Kidney (tissue), 14 donors: ENCODE results near the gene GPC2. TPM values are rescaled to one million over a fixed set of nuclear protein-coding genes. Genes with fewer than 3 reads are reported as not detected.

ENCODE experiments used
- DNase-seq, 5 donors: peaks; one replicate each; pipeline ENCODE4 v3.0.0-alpha.2; 2013 to 2020
- FAIRE-seq: peaks from 2 replicates; lab custom pipeline; 2012; peaks lifted over from hg19 to GRCh38; lab: Jason Lieb, UNC
- H3K27ac ChIP-seq, 2 donors: one replicate each; pipeline ENCODE4 v1.7.0; 2013; ENCODE audit warnings: low read depth in 2 of 2, low read length in 2 of 2, inconsistent platforms in 1 of 2
- H3K27me3 ChIP-seq: one replicate; pipeline ENCODE4 v1.7.1; 2013; ENCODE audit warnings: low read length, inconsistent platforms; ENCODE audit not compliant: control insufficient read depth, insufficient read depth
- H3K36me3 ChIP-seq, 3 donors: one replicate each; pipeline versions ENCODE4 v1.7.0 to v1.7.1; 2013; ENCODE audit warnings: low read length in 3 of 3, control low read depth in 1 of 3, inconsistent platforms in 1 of 3; ENCODE audit not compliant: insufficient read depth in 3 of 3, control insufficient read depth in 2 of 3
- H3K4me1 ChIP-seq, 3 donors: one replicate each; pipeline versions ENCODE4 v1.7.0 to v1.7.1; 2013; ENCODE audit warnings: low read length in 3 of 3, inconsistent platforms in 1 of 3, low read depth in 1 of 3; ENCODE audit not compliant: control insufficient read depth in 2 of 3, insufficient read depth in 2 of 3
- H3K4me3 ChIP-seq, 3 donors: one replicate each; pipeline versions ENCODE4 v1.7.0 to v1.8.1; 2013; ENCODE audit warnings: low read length in 3 of 3, control low read depth in 1 of 3, inconsistent platforms in 1 of 3
- H3K9ac ChIP-seq, 3 donors: one replicate each; pipeline versions ENCODE4 v1.7.0 to v1.7.1; 2013; ENCODE audit warnings: low read length in 3 of 3, control low read depth in 1 of 3, inconsistent platforms in 1 of 3
- H3K9me3 ChIP-seq, 3 donors: one replicate each; pipeline versions ENCODE4 v1.7.0 to v1.7.1; 2013; ENCODE audit warnings: low read length in 3 of 3, control low read depth in 1 of 3, inconsistent platforms in 1 of 3; ENCODE audit not compliant: control insufficient read depth in 2 of 3, insufficient read depth in 1 of 3
- intact Hi-C: fragments of 100-400 bp; cut with DNase I; formaldehyde crosslinking; loops from one replicate; pipeline ENCODE4 v1.11.1; 2022
- polyA plus RNA-seq: library from polyadenylated mRNA; stranded (reverse); fragments of 350-450 nt; fragmentation: Illumina TruSeq; extraction: RNeasy Lipid Tissue Mini Kit (QIAGEN cat#74804); gene quantifications from one replicate; pipeline ENCODE4 v1.2.3, GENCODE V29; 2014; ENCODE audit warnings: low read depth, low replicate concordance; ENCODE audit not compliant: insufficient read depth
- total RNA-seq: library from RNA; stranded (reverse); fragmentation: NEBNext Ultra II Directional; extraction: Animal tissue kit (Norgen Biotek cat#: 25700); gene quantifications from one replicate; pipeline ENCODE4 v1.2.1, GENCODE V29; 2021
- TF ChIP-seq, protein P1 (sequence below): IDR thresholded peaks from 3 replicates; pipeline ENCODE4 v1.5.1; 2012; ENCODE audit warnings: mild to moderate bottlenecking, moderate library complexity, borderline replicate concordance; ENCODE audit not compliant: insufficient read depth; ENCODE audit errors: extremely low read depth
- donor health status: control.
- donor health status: control.
- donor health status: control.
- donor health status: control.
- donor health status: control.
- donor health status: DM: yes; HTN: yes; CAD: no.
- donor health status: Normal renal cell carcinoma (clear cell type).

The GPC2 gene
- total and polyA plus RNA-seq, 2 donors from 2014 or later = 0.73 to 1.8 TPM

GRCh38 chr7:100156331-100157068, 20.7 kb downstream of the GPC2 start:
- TF ChIP-seq, protein P1, sequence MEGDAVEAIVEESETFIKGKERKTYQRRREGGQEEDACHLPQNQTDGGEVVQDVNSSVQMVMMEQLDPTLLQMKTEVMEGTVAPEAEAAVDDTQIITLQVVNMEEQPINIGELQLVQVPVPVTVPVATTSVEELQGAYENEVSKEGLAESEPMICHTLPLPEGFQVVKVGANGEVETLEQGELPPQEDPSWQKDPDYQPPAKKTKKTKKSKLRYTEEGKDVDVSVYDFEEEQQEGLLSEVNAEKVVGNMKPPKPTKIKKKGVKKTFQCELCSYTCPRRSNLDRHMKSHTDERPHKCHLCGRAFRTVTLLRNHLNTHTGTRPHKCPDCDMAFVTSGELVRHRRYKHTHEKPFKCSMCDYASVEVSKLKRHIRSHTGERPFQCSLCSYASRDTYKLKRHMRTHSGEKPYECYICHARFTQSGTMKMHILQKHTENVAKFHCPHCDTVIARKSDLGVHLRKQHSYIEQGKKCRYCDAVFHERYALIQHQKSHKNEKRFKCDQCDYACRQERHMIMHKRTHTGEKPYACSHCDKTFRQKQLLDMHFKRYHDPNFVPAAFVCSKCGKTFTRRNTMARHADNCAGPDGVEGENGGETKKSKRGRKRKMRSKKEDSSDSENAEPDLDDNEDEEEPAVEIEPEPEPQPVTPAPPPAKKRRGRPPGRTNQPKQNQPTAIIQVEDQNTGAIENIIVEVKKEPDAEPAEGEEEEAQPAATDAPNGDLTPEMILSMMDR = no peak
- Histone ChIP-seq H3K27ac (no peak overlapping the region), H3K36me3 (peaks cover 2 to 18% (median 3%) of the 10 kb centered on the region in 3 donors), H3K4me1 (peaks cover 0 to 8% (median 4%) of the 10 kb centered on the region in 3 donors), H3K27me3 (no peaks in the 10 kb centered on the region), H3K4me3 (no peak overlapping the region), H3K9me3 (no peaks in the 10 kb centered on the region), H3K9ac (peak overlapping the region in 1 of 3 donors; percentile 12)
- intact Hi-C loops = no loop called here
- FAIRE-seq = no peak
- peak in 1 of 5 donors; percentile 44 for DNase-seq

DNA sequence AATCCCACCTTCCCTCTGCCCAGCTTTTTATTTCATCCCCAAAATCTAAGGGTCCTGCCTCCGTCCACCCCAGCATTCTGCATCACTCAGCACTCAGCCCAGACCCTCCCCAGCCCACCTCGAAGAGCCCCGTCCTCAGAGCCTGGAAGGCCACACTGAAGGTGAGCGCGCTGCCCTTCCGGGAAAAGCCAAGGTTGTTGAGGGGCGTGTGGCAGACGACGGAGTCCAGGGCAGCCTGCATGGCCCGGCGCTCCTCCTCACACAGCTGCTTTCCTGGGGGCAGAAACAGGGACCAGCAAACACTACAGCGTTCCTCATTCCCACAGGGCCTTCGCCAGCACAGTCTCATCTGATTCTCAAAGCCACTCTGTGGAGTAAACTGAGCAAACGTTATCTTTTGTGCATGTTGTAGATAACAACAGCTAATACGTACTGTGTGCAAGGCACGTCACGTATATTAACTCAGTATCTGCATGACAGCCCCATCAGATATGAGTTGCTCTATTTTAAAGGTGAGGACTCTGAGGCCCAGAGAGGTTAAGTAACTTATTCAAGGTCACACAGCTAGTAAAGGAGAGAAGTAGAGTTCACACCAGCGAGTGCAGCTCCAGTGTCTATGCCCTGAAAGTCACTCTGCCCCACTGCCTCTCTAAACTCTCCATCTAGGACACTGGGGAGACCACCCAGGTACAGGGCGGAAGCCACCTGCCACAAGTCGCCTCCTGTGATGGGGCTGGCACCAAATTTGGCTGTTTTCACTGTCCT, 21.4 kb downstream of the GPC2 start:
- Histone ChIP-seq H3K9ac (no peak overlapping the region), H3K27ac (no peak overlapping the region), H3K36me3 (peaks cover 2 to 18% (median 3%) of the 10 kb centered on the region in 3 donors), H3K9me3 (no peaks in the 10 kb centered on the region), H3K4me1 (peaks cover 0 to 8% (median 4%) of the 10 kb centered on the region in 3 donors), H3K4me3 (no peak overlapping the region), H3K27me3 (no peaks in the 10 kb centered on the region)
- TF ChIP-seq, protein P1 = no peak
- FAIRE-seq (no peak), DNase-seq (no peak)
- intact Hi-C loops = no loop called here

DNA sequence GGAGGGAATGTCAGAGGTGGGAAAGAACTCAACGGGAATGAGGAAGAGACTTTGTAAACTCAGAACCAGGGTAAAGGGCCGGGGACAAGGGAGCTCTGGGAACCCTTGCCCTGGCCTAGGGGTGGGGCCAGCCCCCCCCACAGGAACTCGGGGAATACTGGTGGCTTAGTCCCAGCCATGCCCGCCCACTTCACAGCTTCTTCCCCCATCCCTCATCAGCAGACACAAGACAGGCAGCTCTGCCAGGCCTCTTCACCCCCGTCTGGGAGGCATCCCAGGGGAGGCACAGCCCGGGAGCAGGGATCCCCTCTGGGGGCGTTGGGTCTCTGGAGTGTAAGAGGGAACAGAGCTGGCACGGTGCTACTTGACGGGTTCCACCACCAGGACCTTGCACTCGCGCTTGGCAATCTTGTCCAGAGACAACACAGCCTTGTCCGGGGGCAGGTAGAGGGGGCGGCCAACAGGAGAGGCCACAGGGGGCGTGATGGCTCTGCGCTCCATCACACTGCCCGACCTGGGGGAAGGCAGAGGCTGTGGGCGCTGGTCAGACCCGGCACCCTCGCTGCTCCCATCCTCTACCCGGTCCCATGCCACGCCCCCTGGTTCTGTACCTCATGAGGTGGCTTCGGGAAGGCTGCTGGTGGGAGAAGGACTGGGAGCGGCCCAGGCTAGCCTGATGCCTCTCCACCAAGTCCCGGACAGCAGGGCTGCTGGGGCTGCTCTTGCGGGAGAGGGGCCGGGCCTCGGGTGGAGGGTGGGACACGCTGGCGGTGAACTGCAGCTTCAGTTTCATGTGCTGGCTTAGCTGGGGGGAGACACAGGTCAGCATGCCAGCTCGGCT, 22.3 kb downstream of the GPC2 start:
- Histone ChIP-seq H3K4me3 (no peak overlapping the region), H3K27ac (no peak overlapping the region), H3K36me3 (peaks cover 2 to 18% (median 3%) of the 10 kb centered on the region in 3 donors), H3K9ac (no peak overlapping the region), H3K27me3 (no peaks in the 10 kb centered on the region), H3K4me1 (peaks cover 0 to 8% (median 6%) of the 10 kb centered on the region in 3 donors), H3K9me3 (no peaks in the 10 kb centered on the region)
- DNase-seq (peak in 1 of 5 donors; percentile 42), FAIRE-seq (no peak)
- intact Hi-C loops = no loop called here
- TF ChIP-seq, protein P1 = no peak
